Epithelial cell of esophagus (primary cell): ENCODE measurements around the gene NETO2.

Experiments
- DNase-seq: peaks from one replicate; pipeline ENCODE4 v3.0.0; 2010; ENCODE audit warnings: low read depth
- H3K4me3 ChIP-seq: 2 replicates; pipeline ENCODE4 v1.5.1; 2011; ENCODE audit warnings: mild to moderate bottlenecking, low read length, control low read depth
- TF ChIP-seq, protein P1 (sequence below): IDR thresholded peaks from 2 replicates; pipeline ENCODE4 v1.5.1; 2011; ENCODE audit warnings: low read depth, mild to moderate bottlenecking, low read length, control low read depth, inconsistent platforms; ENCODE audit not compliant: insufficient read depth; ENCODE audit errors: missing control alignments

The NETO2 gene

DNA sequence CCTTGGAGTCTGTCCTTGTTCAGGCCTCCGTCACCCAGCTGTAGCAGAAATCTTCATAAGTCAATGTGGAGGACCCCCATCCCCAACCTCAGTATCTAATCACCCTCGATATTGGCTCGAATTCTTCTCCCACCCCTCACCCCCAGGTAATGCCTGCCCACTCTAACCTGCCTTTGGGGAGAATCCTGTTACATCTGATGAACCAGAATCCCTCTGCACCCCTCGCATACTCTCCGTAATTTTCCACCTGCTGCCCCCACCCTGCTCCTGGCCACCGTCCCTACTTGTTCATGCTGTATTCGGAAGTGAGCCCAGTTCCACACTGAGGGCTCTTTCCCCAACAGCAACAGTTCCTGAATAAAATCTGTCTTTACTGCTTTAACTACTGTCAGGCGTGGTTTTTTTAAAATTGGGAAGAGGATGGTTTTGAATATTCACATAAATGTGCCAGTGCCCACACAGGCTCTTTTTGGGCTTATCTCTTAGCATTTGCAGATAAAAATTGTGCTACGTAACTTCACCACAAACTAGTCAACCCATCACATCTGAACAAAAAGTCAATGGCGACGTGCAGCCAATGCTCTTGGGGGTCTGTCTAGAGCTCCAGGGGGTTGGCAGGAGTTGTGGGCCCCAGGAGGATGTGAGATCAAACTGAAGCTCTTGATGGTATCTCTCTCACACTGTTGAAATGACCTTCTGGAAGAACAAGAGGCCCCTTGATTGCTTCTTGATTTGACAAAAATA is 73.7 kb downstream of the NETO2 start:
- TF ChIP-seq, protein P1, sequence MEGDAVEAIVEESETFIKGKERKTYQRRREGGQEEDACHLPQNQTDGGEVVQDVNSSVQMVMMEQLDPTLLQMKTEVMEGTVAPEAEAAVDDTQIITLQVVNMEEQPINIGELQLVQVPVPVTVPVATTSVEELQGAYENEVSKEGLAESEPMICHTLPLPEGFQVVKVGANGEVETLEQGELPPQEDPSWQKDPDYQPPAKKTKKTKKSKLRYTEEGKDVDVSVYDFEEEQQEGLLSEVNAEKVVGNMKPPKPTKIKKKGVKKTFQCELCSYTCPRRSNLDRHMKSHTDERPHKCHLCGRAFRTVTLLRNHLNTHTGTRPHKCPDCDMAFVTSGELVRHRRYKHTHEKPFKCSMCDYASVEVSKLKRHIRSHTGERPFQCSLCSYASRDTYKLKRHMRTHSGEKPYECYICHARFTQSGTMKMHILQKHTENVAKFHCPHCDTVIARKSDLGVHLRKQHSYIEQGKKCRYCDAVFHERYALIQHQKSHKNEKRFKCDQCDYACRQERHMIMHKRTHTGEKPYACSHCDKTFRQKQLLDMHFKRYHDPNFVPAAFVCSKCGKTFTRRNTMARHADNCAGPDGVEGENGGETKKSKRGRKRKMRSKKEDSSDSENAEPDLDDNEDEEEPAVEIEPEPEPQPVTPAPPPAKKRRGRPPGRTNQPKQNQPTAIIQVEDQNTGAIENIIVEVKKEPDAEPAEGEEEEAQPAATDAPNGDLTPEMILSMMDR = no peak
- DNase-seq = no peak
- no peak overlapping the region for H3K4me3 ChIP-seq

- DNase-seq = no peak
- TF ChIP-seq, protein P1 = no peak
- no peak overlapping the region for H3K4me3 ChIP-seq
These were observed 74.4 kb downstream of the NETO2 start for GRCh38 chr16:47069313-47069712.

DNA sequence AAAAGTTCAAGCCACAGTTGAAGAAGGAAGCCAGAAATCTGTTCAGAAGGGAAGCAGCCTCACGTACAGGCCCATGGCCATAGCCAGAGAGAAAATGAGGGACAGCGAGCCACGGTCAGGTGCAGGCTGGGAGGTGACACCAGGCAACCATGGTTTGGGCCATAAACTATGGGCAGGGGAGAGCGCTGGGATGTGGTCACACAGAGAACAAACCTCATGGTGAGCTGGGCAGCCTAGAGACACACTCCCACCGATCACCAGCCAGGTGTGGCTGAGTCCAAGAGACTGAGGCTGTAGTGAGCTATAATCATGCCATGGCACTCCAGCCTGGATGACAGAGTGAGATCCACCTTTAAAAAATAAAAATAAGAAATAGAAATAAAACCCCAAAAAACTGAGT is 76.5 kb downstream of the NETO2 start:
- DNase-seq = no peak
- no peak overlapping the region for H3K4me3 ChIP-seq
- TF ChIP-seq, protein P1 = no peak

- no peak for DNase-seq
- TF ChIP-seq, protein P1 = no peak
- no peak overlapping the region for H3K4me3 ChIP-seq
These were observed 77.7 kb downstream of the NETO2 start for GRCh38 chr16:47065766-47066688.

GRCh38 chr16:47064775-47065174 is 79.0 kb downstream of the NETO2 start:
- H3K4me3 ChIP-seq = no peak overlapping the region
- DNase-seq = no peak
- TF ChIP-seq, protein P1 = no peak

GRCh38 chr16:47063011-47063724 is 80.6 kb downstream of the NETO2 start:
- no peak for DNase-seq
- no peak overlapping the region for H3K4me3 ChIP-seq
- TF ChIP-seq, protein P1 = no peak
